Measurements from ENCODE around the gene SKAP1. TPM values are rescaled to one million over a fixed set of nuclear protein-coding genes. Genes with fewer than 3 reads are reported as not detected.

The SKAP1 gene
- polyA plus RNA-seq (ENCODE audit: insufficient read length in 10 of 10), result 1 to 10 TPM in 2 of 10 donors, under 1 TPM in 6, not detected in 2; 0.34 to 5.4 (median 0.46) TPM
- long read RNA-seq, donor 1, result 0 reads
- long read RNA-seq, donor 2, result 0 reads
- long read RNA-seq, donor 3, result 0 reads
- long read RNA-seq, donor 4, result 0 reads
- long read RNA-seq, donor 5, result 0 reads
- long read RNA-seq, donor 6, result 0 reads
- long read RNA-seq, donor 7, result 0 reads
- long read RNA-seq, donor 8, result 0 reads
- long read RNA-seq, donor 9, result 0 reads

- no peak for DNase-seq
These were observed at the start of gene SKAP1 for GRCh38 chr17:48429638-48430586. Gene SKAP1 (minus strand): TSS chr17:48430214.

DNA sequence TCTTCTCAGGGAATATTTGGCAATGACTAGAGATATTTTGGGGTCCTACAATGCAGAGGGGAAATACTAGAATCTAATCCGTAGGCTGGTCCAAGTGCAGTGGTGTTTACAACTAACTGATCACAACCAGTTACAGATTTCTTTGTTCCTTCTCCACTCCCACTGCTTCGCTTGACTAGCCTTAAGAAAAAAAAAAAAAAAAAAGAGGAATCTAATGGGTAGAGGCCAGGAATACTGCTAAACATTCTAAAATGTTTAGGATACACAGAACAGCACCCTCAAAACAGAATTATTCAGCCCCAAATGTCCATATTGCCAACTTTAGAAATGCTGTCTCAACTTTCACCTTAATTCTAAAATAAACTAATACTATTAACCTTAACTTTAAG lies 49.0 kb upstream of the SKAP1 start:
- no peak for DNase-seq

- DNase-seq, result no peak
These were observed 48.4 kb upstream of the SKAP1 start for GRCh38 chr17:48478224-48479013.

DNA sequence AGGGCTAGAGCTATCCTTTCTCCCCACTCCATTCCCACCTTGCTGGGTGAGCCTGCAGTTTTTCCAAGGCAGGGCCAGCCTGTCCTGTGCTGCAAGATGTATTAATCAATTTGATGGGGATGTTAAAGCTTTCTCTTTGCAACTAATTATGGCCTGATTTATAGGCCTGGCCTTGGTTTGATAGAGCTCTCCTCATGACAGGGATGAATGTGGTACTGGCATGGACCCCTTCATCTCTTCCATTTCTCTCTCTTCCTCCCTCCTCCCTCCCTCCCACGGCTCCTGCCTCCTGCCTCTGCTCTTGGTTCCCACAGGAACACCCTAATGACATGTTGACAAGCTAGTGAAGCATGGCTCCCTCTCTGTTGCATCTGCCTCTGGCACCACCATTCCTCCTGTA lies 47.2 kb upstream of the SKAP1 start:
- DNase-seq, result no peak

- peak in 1 of 3 donors; percentile 78 for DNase-seq
These were observed 42.6 kb upstream of the SKAP1 start for GRCh38 chr17:48472411-48473281.

GRCh38 chr17:48471817-48472410 lies 41.9 kb upstream of the SKAP1 start:
- no peak for DNase-seq

DNA sequence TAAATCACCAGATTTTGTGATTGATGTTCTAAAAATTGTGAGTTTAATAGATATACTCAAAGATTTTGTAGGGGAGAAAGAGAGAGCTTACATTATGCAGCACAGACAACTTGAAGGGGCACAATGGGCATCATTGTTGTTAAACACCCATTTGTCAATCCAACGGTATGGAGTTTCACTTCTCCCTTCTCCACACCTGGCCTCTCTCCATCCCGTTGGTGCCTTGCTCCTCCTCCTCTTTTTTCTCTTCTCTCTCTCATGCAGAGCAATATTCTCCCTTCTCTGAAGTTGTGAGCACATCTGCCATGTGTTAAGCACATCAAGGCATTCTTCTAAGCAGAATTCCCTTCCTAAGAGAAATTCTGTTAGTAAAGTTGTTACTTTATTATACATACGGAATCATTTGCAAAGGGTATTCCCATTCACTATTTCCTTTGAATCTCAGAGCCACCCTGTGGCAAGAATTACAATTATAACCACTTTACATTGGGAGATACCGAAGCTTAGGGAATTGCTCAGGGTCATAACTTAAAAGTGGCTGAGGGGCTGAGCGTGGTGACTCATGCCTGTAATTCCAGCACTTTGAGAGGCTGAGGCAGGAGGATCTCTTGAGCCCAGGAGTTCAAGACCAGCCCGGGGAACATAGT lies 40.5 kb upstream of the SKAP1 start:
- no peak for DNase-seq

GRCh38 chr17:48469227-48469626 lies 39.2 kb upstream of the SKAP1 start:
- DNase-seq, result no peak

GRCh38 chr17:48468299-48468698 lies 38.3 kb upstream of the SKAP1 start:
- DNase-seq, result no peak

- no peak for DNase-seq
These were observed 35.9 kb upstream of the SKAP1 start for GRCh38 chr17:48465884-48466283.

GRCh38 chr17:48463526-48463925 lies 33.5 kb upstream of the SKAP1 start:
- peak; percentile 47 to 87 (median 80) for DNase-seq

DNA sequence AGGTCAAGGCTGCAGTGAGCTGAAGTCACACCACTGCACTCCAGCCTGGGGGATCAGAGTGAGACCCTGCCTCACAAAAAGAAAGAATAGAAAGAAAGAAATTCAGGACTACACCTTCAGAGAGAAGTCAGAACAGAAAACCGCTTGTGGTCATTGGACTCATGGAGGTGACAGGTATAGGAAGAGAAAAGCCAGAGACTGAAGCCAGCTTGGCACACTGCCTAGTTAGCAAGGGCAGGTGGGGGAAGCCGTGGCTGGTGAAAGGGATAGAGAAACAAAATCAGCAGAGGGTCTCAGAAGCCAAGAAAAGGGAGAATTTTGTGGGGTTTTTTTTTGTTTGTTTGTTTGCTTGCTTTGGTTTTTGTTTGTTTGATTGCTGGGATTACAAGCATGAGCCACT lies 32.9 kb upstream of the SKAP1 start:
- DNase-seq, result no peak

DNA sequence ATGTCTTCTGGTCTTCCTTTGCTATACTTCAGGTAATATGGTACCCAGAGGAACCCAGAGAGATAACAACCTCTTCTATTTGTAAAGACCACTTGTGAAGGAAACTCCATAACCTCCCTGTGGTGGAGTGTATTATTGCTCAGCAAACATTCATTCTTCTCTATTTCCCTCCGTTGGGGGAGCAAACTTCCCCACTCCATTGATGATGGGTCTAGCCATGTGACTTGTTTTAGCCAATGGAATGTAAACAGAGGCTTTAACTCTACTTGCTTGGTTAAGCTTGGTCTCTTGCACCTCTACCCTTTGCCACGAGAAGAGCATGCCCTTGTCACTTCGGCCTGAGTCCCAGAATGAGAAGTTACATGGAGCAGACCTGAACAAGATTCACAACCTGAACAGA lies 30.0 kb upstream of the SKAP1 start:
- no peak for DNase-seq

DNA sequence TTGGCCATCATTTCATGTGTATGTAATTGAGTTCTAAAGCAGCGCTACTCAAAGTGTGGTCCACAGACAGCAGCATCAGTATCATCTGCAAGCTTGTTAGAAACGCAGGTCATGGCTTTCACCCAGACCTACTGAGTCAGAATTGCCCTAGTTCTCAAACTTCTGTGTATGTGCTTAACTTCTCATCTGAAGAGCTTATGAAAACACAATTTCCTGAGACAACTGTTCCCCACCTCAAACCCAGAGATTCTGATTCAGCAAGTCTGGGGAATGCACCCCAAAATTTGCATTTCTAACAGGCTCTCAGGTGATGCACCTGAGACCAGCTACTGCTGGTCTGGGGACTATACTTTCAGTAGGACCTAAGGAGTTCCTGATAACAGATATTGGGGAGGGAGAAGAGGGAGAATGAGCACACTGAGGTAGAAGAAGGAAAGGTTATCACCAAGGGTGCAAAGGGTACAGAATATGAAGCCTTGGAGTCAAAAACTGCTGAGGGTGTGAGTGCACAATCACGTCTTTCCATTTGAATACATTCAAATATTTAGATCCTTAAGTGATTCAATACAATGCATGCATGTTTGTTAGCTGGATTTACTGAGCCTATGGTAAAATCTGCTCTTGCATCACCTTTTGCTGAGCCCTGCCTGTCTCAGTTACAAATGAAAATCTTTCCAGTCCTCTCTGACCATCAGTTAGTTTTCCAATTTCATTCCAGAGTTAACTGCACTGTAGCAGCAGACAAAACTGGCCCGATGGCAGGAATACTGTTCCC lies 29.2 kb upstream of the SKAP1 start:
- no peak for DNase-seq

GRCh38 chr17:48457080-48457836 lies 27.2 kb upstream of the SKAP1 start:
- peak; percentile 18 to 59 (median 43) for DNase-seq

DNA sequence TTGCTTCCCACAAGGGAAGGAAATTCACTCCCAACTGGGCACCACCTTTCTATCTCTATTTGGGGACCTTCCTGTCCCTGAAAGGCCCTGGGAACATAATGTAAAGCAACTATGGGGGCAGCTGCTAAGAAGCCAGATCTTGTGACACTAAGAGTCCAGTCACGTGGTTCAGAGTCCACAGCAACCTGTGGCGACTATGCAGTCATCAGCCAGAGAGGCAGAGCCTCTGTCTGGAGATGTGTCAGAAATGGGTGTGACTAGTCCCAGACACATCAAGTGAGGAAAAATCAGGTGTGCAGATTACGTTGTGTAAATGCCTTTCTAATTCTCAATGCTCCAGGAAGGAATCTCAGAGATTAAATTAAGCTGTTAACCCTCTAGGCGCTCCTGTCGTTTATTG lies 26.6 kb upstream of the SKAP1 start:
- no peak for DNase-seq

DNA sequence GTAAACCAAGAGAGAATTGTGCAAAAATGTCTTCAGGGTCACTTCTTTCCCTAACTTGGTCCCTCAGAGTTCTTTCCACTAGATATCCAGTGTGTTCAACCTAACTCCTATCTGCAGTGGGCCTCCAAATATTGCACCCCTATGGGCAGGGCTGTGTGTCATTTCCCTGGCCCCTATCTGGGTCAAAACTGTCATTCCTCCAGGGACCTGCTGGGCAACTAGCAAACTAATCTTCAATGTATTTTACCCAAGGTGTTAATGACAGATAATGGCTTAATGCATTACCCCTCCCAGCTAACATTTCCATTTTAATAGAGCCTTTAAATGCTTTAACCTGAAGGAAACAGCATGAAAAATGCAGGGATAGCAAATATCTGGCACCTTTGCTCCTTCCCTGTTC lies 25.8 kb upstream of the SKAP1 start:
- no peak for DNase-seq

GRCh38 chr17:48453447-48453846 lies 23.4 kb upstream of the SKAP1 start:
- DNase-seq, result no peak

- DNase-seq, result no peak
These were observed 21.5 kb upstream of the SKAP1 start for GRCh38 chr17:48451489-48451888.

All from muscle of back (tissue), 13 donors.